H1 (cell line): ENCODE results near the gene PRX. TPM values are rescaled to one million over a fixed set of nuclear protein-coding genes. Genes with fewer than 3 reads are reported as not detected.

Source experiments
- CTCF ChIA-PET: fragments of 300-600 bp; sonication (Branson Sonifier 250); formaldehyde crosslinking; loops from one replicate; lab custom pipeline; 2021; ENCODE audit not compliant: partially characterized antibody; lab: Charles Lee
- POLR2A ChIA-PET: fragments of 300-600 bp; sonication (Branson Sonifier 250); formaldehyde crosslinking; loops from one replicate; lab custom pipeline; 2021; ENCODE audit warnings: inconsistent platforms; ENCODE audit not compliant: partially characterized antibody; lab: Charles Lee
- DNase-seq, 2 experiments: peaks; one replicate each; pipeline versions ENCODE4 v3.0.0 to v3.0.0-alpha.2; 2010 to 2022; ENCODE audit warnings: low spot score in 2 of 2, low read depth in 1 of 2, mixed read lengths in 1 of 2
- FAIRE-seq: peaks from 2 replicates; lab custom pipeline; 2011; peaks lifted over from hg19 to GRCh38; lab: Jason Lieb, UNC
- H2AFZ ChIP-seq: 2 replicates; pipeline ENCODE4 v1.8.1; 2012; ENCODE audit warnings: low read length, inconsistent platforms
- H2AK5ac ChIP-seq: 2 replicates; pipeline ENCODE4 v1.6.1; 2013; ENCODE audit warnings: low read depth, low read length
- H2BK120ac ChIP-seq: replicated peaks from 2 replicates; pipeline ENCODE3; 2013; ENCODE audit warnings: low read depth, low read length, inconsistent platforms
- H2BK12ac ChIP-seq: 2 replicates; pipeline ENCODE4 v1.6.1; 2013; ENCODE audit warnings: low read depth, low read length
- H2BK15ac ChIP-seq: 2 replicates; pipeline ENCODE4 v1.6.1; 2013; ENCODE audit warnings: low read length
- H2BK20ac ChIP-seq: 2 replicates; pipeline ENCODE4 v1.6.1; 2013; ENCODE audit warnings: low read length
- H2BK5ac ChIP-seq: 2 replicates; pipeline ENCODE4 v1.6.1; 2013; ENCODE audit warnings: low read depth, low read length
- H3K14ac ChIP-seq: 2 replicates; pipeline ENCODE4 v1.6.1; 2013; ENCODE audit warnings: inconsistent platforms; ENCODE audit not compliant: insufficient read length
- H3K18ac ChIP-seq: 2 replicates; pipeline ENCODE4 v1.6.1; 2013; ENCODE audit warnings: low read length; ENCODE audit errors: extremely low read depth
- H3K23ac ChIP-seq: 2 replicates; pipeline ENCODE4 v1.6.1; 2013; ENCODE audit warnings: inconsistent platforms; ENCODE audit not compliant: insufficient read length
- H3K23me2 ChIP-seq: 2 replicates; pipeline ENCODE4 v1.6.1; 2013; ENCODE audit warnings: low read depth, low read length
- H3K27ac ChIP-seq: 2 replicates; pipeline ENCODE4 v1.6.1; 2011; ENCODE audit warnings: low read depth, low read length, inconsistent platforms
- H3K27me3 ChIP-seq, 4 experiments: replicated peaks in 1 of 4; 1 replicate in 1 of 4; 2 replicates in 3 of 4; pipeline versions ENCODE4 v1.6.1 to v1.8.1; 2011 to 2013; ENCODE audit warnings: low read length in 3 of 4, mild to moderate bottlenecking in 3 of 4, inconsistent platforms in 2 of 4, mixed read lengths in 2 of 4, moderate library complexity in 1 of 4; ENCODE audit not compliant: control insufficient read depth in 3 of 4, insufficient read depth in 3 of 4; ENCODE audit errors: extremely low read depth in 1 of 4
- H3K36me3 ChIP-seq, 4 experiments: 2 replicates each; pipeline versions ENCODE4 v1.6.1 to v1.8.1; 2011 to 2013; ENCODE audit warnings: mild to moderate bottlenecking in 4 of 4, low read length in 3 of 4, moderate library complexity in 2 of 4, control low read depth in 1 of 4, inconsistent platforms in 1 of 4; ENCODE audit not compliant: insufficient read depth in 4 of 4, control insufficient read depth in 2 of 4
- H3K4ac ChIP-seq: replicated peaks from 2 replicates; pipeline ENCODE3; 2013; ENCODE audit warnings: low read length, low read depth, mixed read lengths, inconsistent platforms; ENCODE audit not compliant: insufficient read length
- H3K4me1 ChIP-seq, 4 experiments: replicated peaks in 1 of 4; 1 replicate in 1 of 4; 2 replicates in 3 of 4; pipeline versions ENCODE4 v1.6.1 to v1.8.1; 2011 to 2013; ENCODE audit warnings: low read length in 3 of 4, inconsistent platforms in 2 of 4, mixed read lengths in 1 of 4; ENCODE audit not compliant: insufficient read depth in 4 of 4, control insufficient read depth in 3 of 4
- H3K4me2 ChIP-seq, 2 experiments: 2 replicates each; pipeline versions ENCODE4 v1.6.1 to v1.8.1; 2011 to 2013; ENCODE audit warnings: low read depth in 2 of 2, low read length in 2 of 2, control low read depth in 1 of 2, inconsistent platforms in 1 of 2, mild to moderate bottlenecking in 1 of 2; ENCODE audit not compliant: insufficient read depth in 1 of 2
- H3K4me3 ChIP-seq, 4 experiments: fragments of 200-600, 300-600 bp in 1 of 4; sonication (generic), shearing (Covaris generic), sonication (Bioruptor Twin) in 1 of 4; 2 replicates each; pipeline versions ENCODE4 v1.5.1 to v1.8.1; 2011 to 2016; ENCODE audit warnings: low read length in 4 of 4, low read depth in 3 of 4, control low read depth in 2 of 4, inconsistent platforms in 2 of 4, mild to moderate bottlenecking in 2 of 4, mixed read lengths in 1 of 4, moderate library complexity in 1 of 4; ENCODE audit not compliant: insufficient read depth in 2 of 4; ENCODE audit errors: extremely low read depth in 1 of 4
- H3K56ac ChIP-seq: replicated peaks from 2 replicates; pipeline ENCODE3; 2013; ENCODE audit warnings: low read depth, mild to moderate bottlenecking, mixed read lengths, low read length, inconsistent platforms; ENCODE audit not compliant: insufficient read length
- H3K79me1 ChIP-seq: 2 replicates; pipeline ENCODE4 v1.6.1; 2013; ENCODE audit warnings: low read depth, low read length, control low read depth
- H3K79me2 ChIP-seq, 2 experiments: 2 replicates each; pipeline versions ENCODE4 v1.6.1 to v1.8.1; 2012 to 2013; ENCODE audit warnings: low read length in 2 of 2, mild to moderate bottlenecking in 2 of 2, inconsistent platforms in 1 of 2; ENCODE audit not compliant: insufficient read depth in 2 of 2, control insufficient read depth in 1 of 2
- H3K9ac ChIP-seq, 4 experiments: replicated peaks in 1 of 4; 1 replicate in 1 of 4; 2 replicates in 3 of 4; pipeline versions ENCODE4 v1.6.1 to v1.8.1; 2011 to 2013; ENCODE audit warnings: low read depth in 3 of 4, low read length in 3 of 4, control low read depth in 2 of 4, mild to moderate bottlenecking in 2 of 4, moderate library complexity in 2 of 4, inconsistent platforms in 1 of 4; ENCODE audit errors: extremely low read depth in 1 of 4
- H3K9me3 ChIP-seq, 2 experiments: 2 replicates each; pipeline versions ENCODE4 v1.6.1 to v1.8.1; 2012 to 2013; ENCODE audit warnings: mild to moderate bottlenecking in 2 of 2, moderate library complexity in 2 of 2, control low read depth in 1 of 2, inconsistent platforms in 1 of 2, low read depth in 1 of 2, low read length in 1 of 2, mixed read lengths in 1 of 2; ENCODE audit not compliant: insufficient read depth in 2 of 2
- H4K20me1 ChIP-seq, 2 experiments: replicated peaks in 1 of 2; 2 replicates each; pipeline versions ENCODE3 to v1.8.1; 2011 to 2013; ENCODE audit warnings: inconsistent platforms in 2 of 2, low read length in 2 of 2, mild to moderate bottlenecking in 1 of 2; ENCODE audit not compliant: insufficient read depth in 2 of 2, control insufficient read depth in 1 of 2
- H4K5ac ChIP-seq: 2 replicates; pipeline ENCODE4 v1.6.1; 2013; ENCODE audit warnings: low read length, low read depth, mixed read lengths, inconsistent platforms; ENCODE audit not compliant: insufficient read length
- H4K8ac ChIP-seq: 2 replicates; pipeline ENCODE4 v1.8.0; 2013; ENCODE audit warnings: mild to moderate bottlenecking, moderate library complexity, low read length, inconsistent platforms; ENCODE audit not compliant: insufficient read depth; ENCODE audit errors: extremely low read depth
- H4K91ac ChIP-seq: replicated peaks from 2 replicates; pipeline ENCODE3; 2013; ENCODE audit warnings: low read length, mixed read lengths, inconsistent platforms; ENCODE audit not compliant: insufficient read length
- ATF2 ChIP-seq: IDR thresholded peaks from 2 replicates; pipeline ENCODE4 v1.6.1; 2012; ENCODE audit warnings: low read length, inconsistent platforms
- EZH2 ChIP-seq: fragments of 200-600 bp; sonication (generic); IDR thresholded peaks from 2 replicates; pipeline ENCODE4 v1.7.1; 2012; ENCODE audit warnings: low read depth, mild to moderate bottlenecking, moderate library complexity, low read length, inconsistent platforms; ENCODE audit not compliant: severe bottlenecking
- HDAC6 ChIP-seq: IDR thresholded peaks from one replicate; pipeline ENCODE4 v1.7.1; 2012; ENCODE audit warnings: low read depth, mild to moderate bottlenecking, inconsistent platforms, low read length, moderate library complexity
- KDM5A ChIP-seq: fragments of 200-600 bp; IDR thresholded peaks from 2 replicates; pipeline ENCODE4 v1.7.1; 2012; ENCODE audit warnings: mild to moderate bottlenecking, low read length, inconsistent platforms, mixed read lengths
- PHF8 ChIP-seq: fragments of 200-600 bp; sonication (generic); conservative IDR thresholded peaks from 2 replicates; pipeline ENCODE4 v1.7.1; 2012; ENCODE audit warnings: low read depth, mild to moderate bottlenecking, inconsistent platforms, low read length, moderate library complexity
- POLR2A ChIP-seq, 2 experiments: IDR thresholded peaks; 1 replicate in 1 of 2; 2 replicates in 1 of 2; pipeline ENCODE4 v1.6.1; 2011; ENCODE audit warnings: low read depth in 2 of 2, low read length in 2 of 2, mild to moderate bottlenecking in 2 of 2; ENCODE audit errors: control extremely low read depth in 1 of 2
- POLR2AphosphoS5 ChIP-seq: IDR thresholded peaks from 2 replicates; pipeline ENCODE4 v1.6.1; 2011; ENCODE audit warnings: low read depth, low read length
- RXRA ChIP-seq: IDR thresholded peaks from 2 replicates; pipeline ENCODE4 v1.6.1; 2011; ENCODE audit warnings: low read depth, mild to moderate bottlenecking, low read length, moderate library complexity; ENCODE audit not compliant: insufficient read depth
- SAP30 ChIP-seq: fragments of 300-600 bp; sonication (generic); IDR thresholded peaks from 2 replicates; pipeline ENCODE4 v1.7.1; 2012; ENCODE audit warnings: low read length, moderate library complexity, mild to moderate bottlenecking, inconsistent platforms; ENCODE audit not compliant: insufficient read depth, insufficient replicate concordance
- SIN3A ChIP-seq, 2 experiments: IDR thresholded peaks in 1 of 2; conservative IDR thresholded peaks in 1 of 2; 2 replicates each; pipeline ENCODE4 v1.6.1; 2011 to 2012; ENCODE audit warnings: low read length in 2 of 2, improper control_type of control experiment in 1 of 2, low read depth in 1 of 2, mild to moderate bottlenecking in 1 of 2
- SIRT6 ChIP-seq: IDR thresholded peaks from one replicate; pipeline ENCODE4 v1.7.1; 2012; ENCODE audit warnings: low read length, inconsistent platforms
- WGBS, 2 experiments: shearing (Covaris generic) in 1 of 2; methylation state at CpG; one replicate each; pipeline versions ENCODE4 v1.1.6 to v1.1.7; 2013 to 2015; ENCODE audit warnings: low lambda C conversion rate in 2 of 2, mixed read lengths in 2 of 2, inconsistent platforms in 1 of 2, low coverage in 1 of 2, missing lambda C conversion rate in 1 of 2; ENCODE audit not compliant: insufficient replicate concordance in 2 of 2, insufficient coverage in 1 of 2, insufficient read length in 1 of 2; ENCODE audit errors: extremely low coverage in 1 of 2, missing lambda C conversion rate in 1 of 2; 5-methylcytosine and 5-hydroxymethylcytosine counted together
- polyA plus RNA-seq, 7 experiments: library from polyadenylated mRNA; depleted of rRNA in 3 of 7; stranded (reverse) in 5 of 7; unstranded in 2 of 7; fragments of >200 nt in 5 of 7; fragments of 200-250 nt in 2 of 7; gene quantifications; 1 replicate in 5 of 7; 2 replicates in 1 of 7; 4 replicates in 1 of 7; pipeline versions ENCODE4 v1.2.1 to v1.2.3, GENCODE V29; 2011 to 2013; ENCODE audit warnings: missing spikeins in 2 of 7, mixed read lengths in 2 of 7
- total RNA-seq: library from RNA; stranded (reverse); fragmentation: NEBNext Ultra II Directional; extraction: Animal tissue kit (Norgen Biotek cat#: 25700); gene quantifications from 2 replicates; pipeline ENCODE4 v1.2.1, GENCODE V29; 2021
- TF ChIP-seq, protein P1 (sequence below): IDR thresholded peaks from 2 replicates; pipeline ENCODE4 v1.6.1; 2012; ENCODE audit warnings: inconsistent platforms

Gene PRX
- total and polyA plus RNA-seq, 2 of the 8 experiments (the other 6 are each of a cell fraction or from before 2014, with no cell fraction given) = 2.8 to 5.8 TPM

DNA sequence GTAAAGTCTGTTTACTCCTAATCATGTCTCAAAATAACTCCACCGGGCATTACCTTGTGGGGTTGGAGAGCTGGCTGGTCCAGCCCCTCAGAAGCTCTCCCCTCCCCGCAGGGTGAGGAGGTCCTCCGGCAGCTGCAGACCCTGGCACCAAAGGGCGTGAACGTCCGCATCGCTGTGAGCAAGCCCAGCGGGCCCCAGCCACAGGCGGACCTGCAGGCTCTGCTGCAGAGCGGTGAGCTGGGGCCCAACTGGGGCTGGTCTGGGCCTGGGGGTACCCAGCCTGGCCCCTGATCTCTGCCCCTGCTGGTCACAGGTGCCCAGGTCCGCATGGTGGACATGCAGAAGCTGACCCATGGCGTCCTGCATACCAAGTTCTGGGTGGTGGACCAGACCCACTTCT lies 43.4 kb downstream of the PRX start:
- POLR2A ChIA-PET = interaction anchor here (1.2 to 3.2 kb wide), 3 partner anchors 11 to 20 kb away, joined by 3 to 25 read pairs (median 6); partner anchors contain the start of gene HIPK4
- TF ChIP-seq HDAC6 (no peak), EZH2 (no peak), SAP30 (no peak), PHF8 (no peak), SIN3A (conservative IDR thresholded peaks at IDR 0.05 in 1 of 2, IDR thresholded peaks at IDR 0.05 in 1 of 2; ENCODE audit: low read depth in 1 of 2, low read length in 2 of 2) (no peak), POLR2A (IDR thresholded peaks at IDR 0.05; ENCODE audit: control extremely low read depth in 1 of 2, low read depth in 2 of 2, low read length in 2 of 2) (no peak), ATF2 (no peak), SIRT6 (no peak), KDM5A (no peak), POLR2AphosphoS5 (no peak), RXRA (no peak)
- TF ChIP-seq, protein P1, sequence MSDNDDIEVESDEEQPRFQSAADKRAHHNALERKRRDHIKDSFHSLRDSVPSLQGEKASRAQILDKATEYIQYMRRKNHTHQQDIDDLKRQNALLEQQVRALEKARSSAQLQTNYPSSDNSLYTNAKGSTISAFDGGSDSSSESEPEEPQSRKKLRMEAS = no peak

More for the DNA sequence above, 43.4 kb downstream of the PRX start:
- H4K5ac ChIP-seq = no peak overlapping the region
- no peak overlapping the region for H2AFZ ChIP-seq
- no peak overlapping the region for H3K18ac ChIP-seq
- no peaks in the 10 kb centered on the region for H3K79me2 ChIP-seq
- WGBS, 2 experiments = 87% methylated on average over 12 of the region's 12 CpGs; no CpG with 5 or more reads in 1 of the 2 experiments
- CTCF ChIA-PET = interaction anchor here (1.6 to 3.0 kb wide), 2 partner anchors 11 to 34 kb away, joined by 3 to 16 read pairs; no protein-coding TSS in a partner anchor
- no peak overlapping the region for H4K8ac ChIP-seq
- no peak overlapping the region for H2BK20ac ChIP-seq
- DNase-seq (no peak), FAIRE-seq (no peak)
- peaks cover 0 to 4% of the 10 kb centered on the region in 2 experiments for H4K20me1 ChIP-seq
- H3K56ac ChIP-seq = no peak overlapping the region
- no peak overlapping the region for H3K4me3 ChIP-seq
- no peak overlapping the region for H2AK5ac ChIP-seq
- H3K79me1 ChIP-seq = no peaks in the 10 kb centered on the region
- no peak overlapping the region for H2BK120ac ChIP-seq
- H3K4me1 ChIP-seq = peaks cover 0 to 16% (median 10%) of the 10 kb centered on the region in 4 experiments; a peak in 6 of 7 replicates
- no peak overlapping the region for H3K14ac ChIP-seq
- H2BK12ac ChIP-seq = no peak overlapping the region
- no peak overlapping the region for H3K23ac ChIP-seq
- no peak overlapping the region for H2BK15ac ChIP-seq
- H3K4me2 ChIP-seq = no peak overlapping the region
- no peak overlapping the region for H4K91ac ChIP-seq
- H3K4ac ChIP-seq = no peak overlapping the region
- peaks cover 10 to 55% (median 18%) of the 10 kb centered on the region in 4 experiments; a peak in 7 of 8 replicates for H3K36me3 ChIP-seq
- H2BK5ac ChIP-seq = no peak overlapping the region
- no peaks in the 10 kb centered on the region for H3K9me3 ChIP-seq
- H3K9ac ChIP-seq = no peak overlapping the region
- H3K27ac ChIP-seq = no peak overlapping the region
- peaks cover 2% of the 10 kb centered on the region for H3K23me2 ChIP-seq
- H3K27me3 ChIP-seq = no peaks in the 10 kb centered on the region
